ENCODE results near the gene ZNF71.

GRCh38 chr19:56642711-56643459, 47.8 kb downstream of the ZNF71 start, which contains the start of gene SMIM17:
- no peak for TF ChIP-seq EZH2 (IDR thresholded peaks at IDR 0.05; ENCODE audit: borderline replicate concordance, insufficient read depth, low read depth, low read length, poor library complexity, severe bottlenecking)
- TF ChIP-seq, protein P1, sequence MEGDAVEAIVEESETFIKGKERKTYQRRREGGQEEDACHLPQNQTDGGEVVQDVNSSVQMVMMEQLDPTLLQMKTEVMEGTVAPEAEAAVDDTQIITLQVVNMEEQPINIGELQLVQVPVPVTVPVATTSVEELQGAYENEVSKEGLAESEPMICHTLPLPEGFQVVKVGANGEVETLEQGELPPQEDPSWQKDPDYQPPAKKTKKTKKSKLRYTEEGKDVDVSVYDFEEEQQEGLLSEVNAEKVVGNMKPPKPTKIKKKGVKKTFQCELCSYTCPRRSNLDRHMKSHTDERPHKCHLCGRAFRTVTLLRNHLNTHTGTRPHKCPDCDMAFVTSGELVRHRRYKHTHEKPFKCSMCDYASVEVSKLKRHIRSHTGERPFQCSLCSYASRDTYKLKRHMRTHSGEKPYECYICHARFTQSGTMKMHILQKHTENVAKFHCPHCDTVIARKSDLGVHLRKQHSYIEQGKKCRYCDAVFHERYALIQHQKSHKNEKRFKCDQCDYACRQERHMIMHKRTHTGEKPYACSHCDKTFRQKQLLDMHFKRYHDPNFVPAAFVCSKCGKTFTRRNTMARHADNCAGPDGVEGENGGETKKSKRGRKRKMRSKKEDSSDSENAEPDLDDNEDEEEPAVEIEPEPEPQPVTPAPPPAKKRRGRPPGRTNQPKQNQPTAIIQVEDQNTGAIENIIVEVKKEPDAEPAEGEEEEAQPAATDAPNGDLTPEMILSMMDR (IDR thresholded peaks at IDR 0.05), result no peak

Measured in B cell (primary cell).